Panc1 (cell line): ENCODE data around the gene PTER.

Experiments
- POLR2AphosphoS5 ChIP-seq: IDR thresholded peaks from 2 replicates; pipeline ENCODE4 v1.6.1; 2012; ENCODE audit warnings: mild to moderate bottlenecking, low read depth, low read length, moderate library complexity
- TF ChIP-seq, protein P1 (sequence below), 2 experiments: IDR thresholded peaks; 2 replicates each; pipeline ENCODE4 v1.6.1; 2011 to 2012; ENCODE audit warnings: low read depth in 2 of 2, control low read depth in 1 of 2, low read length in 1 of 2, mild to moderate bottlenecking in 1 of 2, moderate library complexity in 1 of 2; ENCODE audit not compliant: insufficient read depth in 1 of 2
- TF ChIP-seq, protein P2 (sequence below): fragments of 450-650 bp; IDR thresholded peaks from 2 replicates; pipeline ENCODE4 v1.5.1; 2017; ENCODE audit warnings: mild to moderate bottlenecking

DNA sequence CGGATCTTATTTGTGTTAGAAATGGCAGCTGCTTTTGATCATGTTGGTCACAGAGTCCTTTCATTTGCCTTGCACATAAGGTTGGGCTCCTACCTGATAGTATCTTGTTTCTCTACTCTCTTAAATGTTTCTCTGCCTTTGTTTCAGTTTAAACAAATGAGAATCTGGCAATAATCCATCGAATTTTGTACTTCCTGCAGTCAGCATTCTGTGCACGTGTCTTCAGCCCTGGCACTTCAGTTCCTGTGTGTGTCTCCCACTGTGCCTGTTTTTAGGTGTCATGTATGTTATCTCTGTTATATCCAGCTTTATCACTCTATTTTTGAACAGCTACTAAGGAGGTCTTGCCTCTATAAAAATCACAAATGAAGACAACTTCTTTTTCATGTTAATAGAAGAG, 28.4 kb upstream of the PTER start:
- TF ChIP-seq, protein P1, sequence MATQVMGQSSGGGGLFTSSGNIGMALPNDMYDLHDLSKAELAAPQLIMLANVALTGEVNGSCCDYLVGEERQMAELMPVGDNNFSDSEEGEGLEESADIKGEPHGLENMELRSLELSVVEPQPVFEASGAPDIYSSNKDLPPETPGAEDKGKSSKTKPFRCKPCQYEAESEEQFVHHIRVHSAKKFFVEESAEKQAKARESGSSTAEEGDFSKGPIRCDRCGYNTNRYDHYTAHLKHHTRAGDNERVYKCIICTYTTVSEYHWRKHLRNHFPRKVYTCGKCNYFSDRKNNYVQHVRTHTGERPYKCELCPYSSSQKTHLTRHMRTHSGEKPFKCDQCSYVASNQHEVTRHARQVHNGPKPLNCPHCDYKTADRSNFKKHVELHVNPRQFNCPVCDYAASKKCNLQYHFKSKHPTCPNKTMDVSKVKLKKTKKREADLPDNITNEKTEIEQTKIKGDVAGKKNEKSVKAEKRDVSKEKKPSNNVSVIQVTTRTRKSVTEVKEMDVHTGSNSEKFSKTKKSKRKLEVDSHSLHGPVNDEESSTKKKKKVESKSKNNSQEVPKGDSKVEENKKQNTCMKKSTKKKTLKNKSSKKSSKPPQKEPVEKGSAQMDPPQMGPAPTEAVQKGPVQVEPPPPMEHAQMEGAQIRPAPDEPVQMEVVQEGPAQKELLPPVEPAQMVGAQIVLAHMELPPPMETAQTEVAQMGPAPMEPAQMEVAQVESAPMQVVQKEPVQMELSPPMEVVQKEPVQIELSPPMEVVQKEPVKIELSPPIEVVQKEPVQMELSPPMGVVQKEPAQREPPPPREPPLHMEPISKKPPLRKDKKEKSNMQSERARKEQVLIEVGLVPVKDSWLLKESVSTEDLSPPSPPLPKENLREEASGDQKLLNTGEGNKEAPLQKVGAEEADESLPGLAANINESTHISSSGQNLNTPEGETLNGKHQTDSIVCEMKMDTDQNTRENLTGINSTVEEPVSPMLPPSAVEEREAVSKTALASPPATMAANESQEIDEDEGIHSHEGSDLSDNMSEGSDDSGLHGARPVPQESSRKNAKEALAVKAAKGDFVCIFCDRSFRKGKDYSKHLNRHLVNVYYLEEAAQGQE (IDR thresholded peaks at IDR 0.05; ENCODE audit: insufficient read depth in 1 of 2, low read depth in 2 of 2, low read length in 1 of 2): no peak
- TF ChIP-seq POLR2AphosphoS5: no peak
- TF ChIP-seq, protein P2, sequence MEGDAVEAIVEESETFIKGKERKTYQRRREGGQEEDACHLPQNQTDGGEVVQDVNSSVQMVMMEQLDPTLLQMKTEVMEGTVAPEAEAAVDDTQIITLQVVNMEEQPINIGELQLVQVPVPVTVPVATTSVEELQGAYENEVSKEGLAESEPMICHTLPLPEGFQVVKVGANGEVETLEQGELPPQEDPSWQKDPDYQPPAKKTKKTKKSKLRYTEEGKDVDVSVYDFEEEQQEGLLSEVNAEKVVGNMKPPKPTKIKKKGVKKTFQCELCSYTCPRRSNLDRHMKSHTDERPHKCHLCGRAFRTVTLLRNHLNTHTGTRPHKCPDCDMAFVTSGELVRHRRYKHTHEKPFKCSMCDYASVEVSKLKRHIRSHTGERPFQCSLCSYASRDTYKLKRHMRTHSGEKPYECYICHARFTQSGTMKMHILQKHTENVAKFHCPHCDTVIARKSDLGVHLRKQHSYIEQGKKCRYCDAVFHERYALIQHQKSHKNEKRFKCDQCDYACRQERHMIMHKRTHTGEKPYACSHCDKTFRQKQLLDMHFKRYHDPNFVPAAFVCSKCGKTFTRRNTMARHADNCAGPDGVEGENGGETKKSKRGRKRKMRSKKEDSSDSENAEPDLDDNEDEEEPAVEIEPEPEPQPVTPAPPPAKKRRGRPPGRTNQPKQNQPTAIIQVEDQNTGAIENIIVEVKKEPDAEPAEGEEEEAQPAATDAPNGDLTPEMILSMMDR: no peak
